GM19099 (cell line): ENCODE data around the gene POLR2E.

Experiments used
- POLR2A ChIP-seq: IDR thresholded peaks from 3 replicates; pipeline ENCODE4 v1.6.1; 2011; ENCODE audit warnings: low read depth; ENCODE audit not compliant: insufficient read length; ENCODE audit errors: extremely low read depth

POLR2E gene

GRCh38 chr19:1046836-1047695, 48.1 kb downstream of the POLR2E start:
- TF ChIP-seq POLR2A, result no peak

GRCh38 chr19:1046117-1046626, 49.0 kb downstream of the POLR2E start:
- no peak for TF ChIP-seq POLR2A

GRCh38 chr19:1045247-1045603, 50.0 kb downstream of the POLR2E start:
- TF ChIP-seq POLR2A, result no peak

- TF ChIP-seq POLR2A, result no peak
Measured at GRCh38 chr19:1042689-1043511, 52.3 kb downstream of the POLR2E start.

- no peak for TF ChIP-seq POLR2A
Measured at GRCh38 chr19:1041835-1042685, 53.1 kb downstream of the POLR2E start.

GRCh38 chr19:1041272-1041834, 53.8 kb downstream of the POLR2E start:
- no peak for TF ChIP-seq POLR2A

- no peak for TF ChIP-seq POLR2A
Measured at GRCh38 chr19:1040476-1041271, 54.5 kb downstream of the POLR2E start.

GRCh38 chr19:1039646-1040475, 55.3 kb downstream of the POLR2E start, which contains the start of gene ABCA7:
TSS of gene ABCA7 (plus strand) at chr19:1040107. CDS start at chr19:1041362, 1,255 bp downstream.
- TF ChIP-seq POLR2A, result peak; percentile 62

GRCh38 chr19:1038978-1039645, 56.1 kb downstream of the POLR2E start:
- TF ChIP-seq POLR2A, result no peak

GRCh38 chr19:1037621-1038064, 57.5 kb downstream of the POLR2E start:
- TF ChIP-seq POLR2A, result no peak
